Lower lobe of right lung (tissue), 2 donors: ENCODE results near the gene ICAM1. TPM values are rescaled to one million over a fixed set of nuclear protein-coding genes. Genes with fewer than 3 reads are reported as not detected.

Experiments used
- ATAC-seq, 2 donors: fragments of 200-7000 bp; cut with Tn5 transposase; one replicate each; pipeline ENCODE4 v1.9.1; 2020 to 2022; ENCODE audit warnings: mild to moderate bottlenecking in 2 of 2, moderate library complexity in 2 of 2
- DNase-seq: peaks from one replicate; pipeline ENCODE4 v3.0.0-alpha.2; 2020
- H3K27ac ChIP-seq: fragments of 200-600 bp; one replicate; pipeline ENCODE4 v1.8.0; 2022
- H3K27me3 ChIP-seq: fragments of 200-600 bp; one replicate; pipeline ENCODE4 v1.8.0; 2022; ENCODE audit warnings: low read depth
- H3K36me3 ChIP-seq: fragments of 200-600 bp; one replicate; pipeline ENCODE4 v1.8.0; 2022; ENCODE audit warnings: mild to moderate bottlenecking
- H3K4me1 ChIP-seq: fragments of 200-600 bp; one replicate; pipeline ENCODE4 v1.8.0; 2022
- H3K4me3 ChIP-seq: fragments of 200-600 bp; one replicate; pipeline ENCODE4 v1.8.0; 2022; ENCODE audit warnings: mild to moderate bottlenecking
- H3K9me3 ChIP-seq: fragments of 200-600 bp; one replicate; pipeline ENCODE4 v1.8.0; 2022
- CTCF ChIP-seq: fragments of 200-600 bp; IDR thresholded peaks from one replicate; pipeline ENCODE4 v1.8.0; 2022; ENCODE audit warnings: antibody characterized with exemption, mild to moderate bottlenecking
- intact Hi-C: fragments of 100-400 bp; cut with DNase I; formaldehyde crosslinking; loops from one replicate; pipeline ENCODE4 v1.11.0; 2022
- total RNA-seq: library from RNA; stranded (reverse); fragmentation: NEBNext Ultra II Directional; extraction: Animal tissue kit (Norgen Biotek cat#: 25700); gene quantifications from one replicate; pipeline ENCODE4 v1.2.1, GENCODE V29; 2021
- donor health status: DM: no; HTN: yes; CAD: no; lungs with severe emphysema.

Gene ICAM1
- total RNA-seq, 1 donor from 2014 or later = 95.9 TPM

GRCh38 chr19:10327793-10328192, 56.9 kb downstream of the ICAM1 start:
- Histone ChIP-seq H3K4me3 (no peak overlapping the region), H3K36me3 (peaks cover 81% of the 10 kb centered on the region), H3K27ac (no peak overlapping the region), H3K9me3 (no peaks in the 10 kb centered on the region), H3K4me1 (peaks cover 13% of the 10 kb centered on the region), H3K27me3 (no peaks in the 10 kb centered on the region)
- ATAC-seq (no peak), DNase-seq (no peak)
- TF ChIP-seq CTCF = no peak
- intact Hi-C loops = no loop called here

GRCh38 chr19:10328558-10329429, 57.9 kb downstream of the ICAM1 start:
- ATAC-seq (no peak), DNase-seq (no peak)
- H3K9me3 ChIP-seq = no peaks in the 10 kb centered on the region
- H3K4me3 ChIP-seq = no peak overlapping the region
- TF ChIP-seq CTCF = no peak
- no peak overlapping the region for H3K27ac ChIP-seq
- peaks cover 71% of the 10 kb centered on the region for H3K36me3 ChIP-seq
- intact Hi-C loops = no loop called here
- peaks cover 14% of the 10 kb centered on the region for H3K4me1 ChIP-seq
- no peaks in the 10 kb centered on the region for H3K27me3 ChIP-seq

- ATAC-seq = no peak
- Histone ChIP-seq H3K4me3 (no peak overlapping the region), H3K9me3 (no peaks in the 10 kb centered on the region), H3K27ac (no peak overlapping the region), H3K4me1 (peaks cover 20% of the 10 kb centered on the region), H3K27me3 (no peaks in the 10 kb centered on the region), H3K36me3 (peaks cover 63% of the 10 kb centered on the region)
- no peak for TF ChIP-seq CTCF
- no peak for DNase-seq
- intact Hi-C loops = no loop called here
Measured at GRCh38 chr19:10329555-10329954, 58.6 kb downstream of the ICAM1 start.

- H3K36me3 ChIP-seq = peaks cover 35% of the 10 kb centered on the region
- no peaks in the 10 kb centered on the region for H3K9me3 ChIP-seq
- H3K4me3 ChIP-seq = peak overlapping the region; percentile 80
- intact Hi-C loops = no loop called here
- DNase-seq = no peak
- no peak for TF ChIP-seq CTCF
- H3K27me3 ChIP-seq = no peaks in the 10 kb centered on the region
- H3K27ac ChIP-seq = peak overlapping the region; percentile 88
- H3K4me1 ChIP-seq = peaks cover 29% of the 10 kb centered on the region
- ATAC-seq = no peak
Measured at GRCh38 chr19:10332158-10332964, 61.4 kb downstream of the ICAM1 start.

GRCh38 chr19:10332965-10333757, 62.2 kb downstream of the ICAM1 start, which contains the start of gene RAVER1:
Gene RAVER1, minus strand, starts transcription at chr19:10333529. Its CDS starts 22 bp downstream, at chr19:10333507.
- Histone ChIP-seq H3K27ac (peak within 1 kb of the TSS; percentile 88), H3K36me3 (peaks cover 27% of the 10 kb centered on the region), H3K27me3 (no peaks in the 10 kb centered on the region), H3K4me1 (peaks cover 29% of the 10 kb centered on the region), H3K9me3 (no peaks in the 10 kb centered on the region), H3K4me3 (peak within 1 kb of the TSS; percentile 80)
- intact Hi-C loops = no loop called here
- DNase-seq = peak; percentile 98
- ATAC-seq = peak; percentile 95 to 96
- no peak for TF ChIP-seq CTCF
